Stimulated activated CD4-positive, alpha-beta T cell treated with anti-CD3 and anti-CD28 coated beads, Interleukin-4, amount 100 ng/mL, for 48 hours (primary cell): ENCODE measurements around the gene MPIG6B.
A peak's percentile ranks its signal among the peaks of the same experiment; 100 is the strongest.

Experiments
- DNase-seq, 2 donors: peaks; one replicate each; pipeline ENCODE4 v3.0.0-alpha.2; 2020; ENCODE audit warnings: low read depth in 2 of 2

Gene MPIG6B, protein sequence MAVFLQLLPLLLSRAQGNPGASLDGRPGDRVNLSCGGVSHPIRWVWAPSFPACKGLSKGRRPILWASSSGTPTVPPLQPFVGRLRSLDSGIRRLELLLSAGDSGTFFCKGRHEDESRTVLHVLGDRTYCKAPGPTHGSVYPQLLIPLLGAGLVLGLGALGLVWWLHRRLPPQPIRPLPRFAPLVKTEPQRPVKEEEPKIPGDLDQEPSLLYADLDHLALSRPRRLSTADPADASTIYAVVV

GRCh38 chr6:31723245-31723979, at the start of gene MPIG6B:
Gene MPIG6B (plus strand): TSS chr6:31723373. CDS start chr6:31723384, 11 bp downstream.
- no peak for DNase-seq

GRCh38 chr6:31676322-31676903, 46.8 kb upstream of the MPIG6B start:
- no peak for DNase-seq

DNA sequence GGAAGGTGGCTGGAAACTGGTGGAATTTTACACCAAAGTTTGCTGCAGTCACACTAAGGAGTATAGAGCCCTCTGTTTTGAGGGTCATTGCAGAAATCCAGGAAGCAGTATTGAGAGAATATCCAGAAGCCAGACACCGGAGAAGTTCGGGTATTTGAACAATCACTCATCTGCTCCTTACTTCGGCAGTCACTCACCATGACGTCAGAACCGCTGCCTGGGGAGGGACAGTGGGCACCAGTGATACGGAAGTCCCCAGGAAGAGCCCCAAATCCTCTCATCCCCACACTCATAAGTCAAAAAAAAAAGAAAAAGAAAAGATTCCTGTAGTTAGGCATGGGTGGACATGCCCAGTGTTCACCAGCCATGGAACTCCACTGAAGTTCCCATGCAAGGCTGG, 46.3 kb upstream of the MPIG6B start:
- no peak for DNase-seq

- DNase-seq, result no peak
Measured at GRCh38 chr6:31677955-31678354, 45.2 kb upstream of the MPIG6B start.

GRCh38 chr6:31680226-31681134, 42.7 kb upstream of the MPIG6B start, which contains the start of gene LY6G5C:
Gene LY6G5C (minus strand): TSS chr6:31681067. CDS start chr6:31680373, 694 bp downstream.
- DNase-seq, result peak; percentile 48 to 59

DNA sequence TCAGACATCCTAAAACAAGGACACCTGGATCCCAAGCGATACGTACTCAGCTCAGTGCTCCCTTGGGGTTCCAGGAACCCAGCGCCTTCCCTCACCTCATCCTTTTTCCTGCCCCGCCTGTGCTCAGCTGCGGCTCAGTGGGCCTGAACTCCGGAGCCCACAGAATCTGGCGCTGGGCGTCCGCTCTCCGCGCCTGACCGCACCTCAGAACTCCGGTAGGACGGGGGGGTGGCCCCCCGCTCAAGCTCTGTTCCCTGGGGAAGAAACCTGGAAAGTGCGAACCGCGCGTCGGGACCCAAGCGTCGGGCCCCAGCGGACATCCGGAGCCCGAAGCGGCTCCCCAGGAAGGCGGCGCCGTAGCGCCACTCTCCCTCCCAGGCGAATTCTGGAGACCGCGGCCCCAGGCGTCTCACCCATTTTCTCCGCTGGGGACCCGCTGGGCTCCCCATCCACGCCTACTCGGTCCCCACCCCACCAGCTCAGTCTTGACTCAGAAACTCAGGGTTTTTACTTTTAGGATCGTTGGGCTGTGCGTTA, 42.0 kb upstream of the MPIG6B start:
- DNase-seq, result peak in 1 of 2 donors; percentile 44

GRCh38 chr6:31683591-31683990, 39.6 kb upstream of the MPIG6B start:
- no peak for DNase-seq

- no peak for DNase-seq
Measured at GRCh38 chr6:31686483-31686882, 36.7 kb upstream of the MPIG6B start.

- no peak for DNase-seq
Measured at GRCh38 chr6:31687321-31687720, 35.9 kb upstream of the MPIG6B start.

GRCh38 chr6:31687860-31688693, 35.1 kb upstream of the MPIG6B start:
- no peak for DNase-seq

DNA sequence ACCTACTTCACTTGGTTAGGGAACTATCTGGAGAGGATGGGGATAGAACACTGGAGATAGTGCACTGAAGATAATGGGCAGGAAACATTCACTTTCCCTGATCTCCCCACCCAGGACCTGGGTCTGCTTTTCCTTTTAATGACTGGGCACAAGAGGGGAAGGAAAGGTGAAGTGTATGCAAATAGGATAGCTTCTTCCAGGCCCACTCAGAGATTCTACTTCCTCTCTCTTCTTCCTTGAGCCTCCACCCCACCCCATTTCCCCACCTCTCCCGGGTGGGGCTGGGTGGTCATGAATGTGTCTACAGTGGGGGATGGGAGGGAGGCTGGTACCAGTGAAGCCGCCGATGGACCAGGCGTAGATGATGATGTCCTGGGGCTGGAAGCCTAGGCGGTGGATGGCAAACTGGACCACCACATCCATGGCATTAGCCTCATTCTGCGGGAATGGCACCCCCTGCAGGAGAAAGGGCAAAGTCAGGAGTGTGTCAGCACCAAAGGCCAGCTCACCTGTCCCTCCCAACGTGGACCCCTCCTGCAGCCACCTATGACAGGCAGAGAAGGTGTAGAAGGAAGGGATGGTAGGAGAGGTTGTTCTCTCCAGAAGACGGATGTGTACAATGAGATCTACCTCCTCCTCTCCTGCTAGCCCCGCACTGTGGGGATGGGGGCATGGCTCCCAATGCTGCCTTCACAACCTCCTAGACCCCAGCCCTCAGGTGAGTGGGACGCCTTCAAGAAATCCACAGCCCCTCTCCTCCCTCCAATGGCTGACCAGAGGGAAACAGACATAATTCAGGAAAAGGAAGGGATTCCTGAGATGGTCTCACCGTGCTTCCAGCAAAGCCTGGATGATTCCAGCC, 33.7 kb upstream of the MPIG6B start:
- no peak for DNase-seq

DNA sequence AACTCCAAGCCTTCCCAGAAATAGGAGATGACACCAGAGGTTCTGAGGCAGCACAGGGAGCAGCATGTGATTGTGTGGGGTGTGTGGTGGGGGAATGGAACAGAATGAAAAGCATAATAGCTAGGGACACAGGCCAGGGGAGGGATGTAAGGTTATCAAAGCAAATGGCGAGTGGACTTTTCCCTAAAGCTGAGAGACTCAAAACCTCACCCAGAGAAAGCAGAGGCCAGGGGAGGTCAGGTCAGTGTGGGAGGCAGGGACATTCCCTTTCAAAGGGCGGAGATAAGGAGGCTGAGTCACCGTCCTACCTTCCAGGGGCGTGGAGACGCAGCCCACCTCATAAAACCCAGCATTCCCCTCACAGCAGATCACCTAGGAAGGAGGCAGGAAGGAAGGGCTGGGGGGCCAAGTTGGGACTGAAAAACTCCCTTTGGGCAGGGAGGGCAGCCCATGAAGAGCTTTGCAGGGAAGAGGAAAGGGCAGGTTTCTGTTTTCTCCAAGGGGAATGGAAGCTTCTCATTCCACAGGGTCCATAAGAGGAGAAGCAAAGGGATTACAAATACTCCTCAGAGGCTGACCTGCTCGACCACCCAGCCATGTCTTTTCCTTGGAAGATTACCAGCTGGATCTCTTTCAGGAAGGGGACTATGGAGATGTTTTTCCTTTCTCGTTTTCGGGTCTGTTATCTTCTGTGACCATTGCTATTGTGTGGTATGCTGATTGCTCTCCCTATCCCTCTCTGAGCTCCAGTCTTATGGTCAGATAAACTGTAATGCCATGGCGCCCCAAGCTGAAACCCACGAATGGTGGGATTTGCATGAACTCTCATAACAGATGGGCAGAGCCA, 32.7 kb upstream of the MPIG6B start:
- DNase-seq, result no peak

DNA sequence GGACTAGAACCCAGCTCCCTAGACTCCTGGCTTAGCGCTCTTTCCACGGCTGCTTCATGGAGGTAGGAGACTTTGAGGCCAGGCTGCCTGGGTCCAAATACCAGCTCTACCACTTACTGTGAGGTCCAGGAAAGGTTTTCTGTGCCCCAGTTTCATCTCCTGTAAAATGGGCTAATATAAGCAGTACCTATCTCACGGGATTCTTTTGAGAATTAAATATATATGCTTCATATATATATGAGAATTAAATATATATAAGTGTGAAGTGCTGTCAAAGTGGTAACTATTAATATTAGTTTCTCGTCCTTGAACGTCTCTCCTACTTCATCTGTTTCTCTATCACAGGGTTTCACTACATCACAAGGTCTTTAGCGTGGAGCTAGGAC, 32.1 kb upstream of the MPIG6B start:
- no peak for DNase-seq

DNA sequence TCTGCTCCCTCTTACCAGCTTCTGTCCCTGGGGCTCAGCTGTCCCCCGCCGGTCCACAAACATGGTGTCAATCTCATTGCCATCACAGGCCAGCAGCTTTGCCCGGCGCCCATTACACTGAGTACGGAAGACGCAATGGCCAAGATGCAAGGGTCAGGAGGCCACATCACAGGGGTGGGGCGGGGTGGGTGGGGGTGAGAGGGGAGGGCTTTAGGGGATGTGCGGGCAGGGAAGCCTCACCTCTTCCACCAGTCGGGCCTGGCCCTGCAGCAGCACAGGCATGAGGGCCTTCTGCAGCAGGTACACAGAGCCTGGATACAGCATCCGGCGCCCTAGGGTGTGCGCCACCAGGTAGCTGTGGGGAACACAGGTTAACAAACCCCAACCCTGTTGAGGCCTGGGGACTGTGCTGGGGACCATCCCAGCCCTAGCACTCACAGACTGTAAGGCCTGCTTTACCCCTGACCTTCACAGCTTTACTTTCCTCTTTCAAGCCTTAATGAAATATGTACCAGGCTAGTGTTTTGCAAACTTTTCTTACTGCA, 31.5 kb upstream of the MPIG6B start:
- DNase-seq, result no peak

DNA sequence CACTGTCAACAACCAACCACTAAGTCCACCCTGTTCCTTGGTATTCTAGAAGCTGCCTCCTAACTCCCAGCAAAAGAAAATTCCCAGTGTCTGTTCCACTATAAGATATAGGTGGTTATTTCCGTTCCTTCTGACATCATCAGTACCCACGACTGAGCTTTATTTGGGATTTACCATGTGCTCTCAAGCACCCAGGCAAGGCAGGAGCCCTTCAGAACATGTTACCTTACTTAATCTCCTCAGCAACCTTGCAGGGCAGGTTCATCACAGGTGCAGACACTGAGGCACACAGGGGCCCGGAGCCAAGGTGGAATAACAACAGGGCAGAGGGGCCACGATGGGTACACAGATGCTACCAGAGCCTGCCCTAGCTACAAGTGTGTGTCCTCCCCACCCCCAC, 30.8 kb upstream of the MPIG6B start:
- DNase-seq, result no peak

DNA sequence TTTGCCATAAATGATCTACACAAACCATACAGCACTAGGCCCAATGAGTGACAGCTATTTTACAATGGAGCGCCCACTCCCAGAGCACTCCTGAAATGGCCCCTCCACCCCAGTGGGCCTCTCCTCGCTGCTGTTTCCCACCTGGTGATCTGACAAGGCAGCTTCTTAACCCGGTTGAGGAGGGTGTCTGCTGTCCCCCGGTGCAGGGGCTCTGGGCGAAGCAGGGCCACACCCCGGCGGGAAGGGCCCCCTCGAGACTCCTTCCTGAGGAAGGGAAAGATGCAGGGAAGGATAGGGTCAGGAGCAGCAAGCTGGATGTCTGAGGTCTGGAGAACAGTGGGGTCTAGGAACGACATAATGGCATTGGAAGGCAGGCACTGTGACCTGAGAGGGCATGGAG, 30.3 kb upstream of the MPIG6B start:
- no peak for DNase-seq

GRCh38 chr6:31693535-31693934, 29.6 kb upstream of the MPIG6B start:
- DNase-seq, result no peak

- DNase-seq, result no peak
Measured at GRCh38 chr6:31697555-31697954, 25.6 kb upstream of the MPIG6B start.
